ENCODE measurements around the gene MYL5. TPM values are rescaled to one million over a fixed set of nuclear protein-coding genes. Genes with fewer than 3 reads are reported as not detected.
"Not testable (repeated sequence)": the region's sequence is repeated elsewhere in the genome, so short reads cannot be mapped to it uniquely, and the experiment has no call there.

Gene MYL5
- polyA plus RNA-seq, 3 donors, result 21.6 to 23.2 (median 22.7) TPM

GRCh38 chr4:723751-724530 lies 49.6 kb downstream of the MYL5 start:
- DNase-seq, result no peak

GRCh38 chr4:725391-726234 lies 51.3 kb downstream of the MYL5 start:
- no peak for DNase-seq

GRCh38 chr4:726235-726787 lies 52.0 kb downstream of the MYL5 start:
- no peak for DNase-seq

- DNase-seq, result no peak
Observed at GRCh38 chr4:726838-727237, 52.5 kb downstream of the MYL5 start.

- DNase-seq, result no peak
Observed at GRCh38 chr4:727576-727975, 53.2 kb downstream of the MYL5 start.

- no peak for DNase-seq
Observed at GRCh38 chr4:729336-730315, 55.3 kb downstream of the MYL5 start.

- no peak for DNase-seq
Observed at GRCh38 chr4:730511-730910, 56.2 kb downstream of the MYL5 start.

- not testable (repeated sequence) for DNase-seq
Observed at GRCh38 chr4:730946-731904, 56.9 kb downstream of the MYL5 start.

Other genes starting within 250 kb of the MYL5 start
- gene ZNF721, start 175.4 kb upstream of the MYL5 start, polyA plus RNA-seq (ENCODE audit: insufficient read length in 3 of 3), result 10 to 100 TPM; 31.8 to 43.9 (median 38.5) TPM
- gene PIGG, start 175.3 kb upstream of the MYL5 start, polyA plus RNA-seq (ENCODE audit: insufficient read length in 3 of 3), result 10 to 100 TPM; 52.5 to 90.1 (median 82.2) TPM
- under 1 TPM in 1 of 3 donors, not detected in 2; 0.09 TPM for gene TMEM271, start 98.2 kb upstream of the MYL5 start, polyA plus RNA-seq (ENCODE audit: insufficient read length in 3 of 3)
- 10 to 100 TPM; 40.3 to 56.1 (median 46.4) TPM for gene PDE6B, start 49.0 kb upstream of the MYL5 start, polyA plus RNA-seq (ENCODE audit: insufficient read length in 3 of 3)
- 100 to 1,000 TPM; 221 to 338 (median 268) TPM for gene ATP5ME, start 266 bp upstream of the MYL5 start, polyA plus RNA-seq (ENCODE audit: insufficient read length in 3 of 3)
- gene SLC49A3, start 14.6 kb downstream of the MYL5 start, polyA plus RNA-seq (ENCODE audit: insufficient read length in 3 of 3), result 1 to 10 TPM; 4.1 to 7.8 (median 7.4) TPM
- gene PCGF3, start 31.3 kb downstream of the MYL5 start, polyA plus RNA-seq (ENCODE audit: insufficient read length in 3 of 3), result 10 to 100 TPM; 60.9 to 88.3 (median 82.7) TPM
- gene CPLX1, start 151.6 kb downstream of the MYL5 start, polyA plus RNA-seq (ENCODE audit: insufficient read length in 3 of 3), result 1 to 10 TPM; 3.0 to 3.5 (median 3.1) TPM

Data from renal pelvis (tissue), 4 donors.